Gastrocnemius medialis (tissue), 4 donors: ENCODE results near the gene GPATCH1. TPM values are rescaled to one million over a fixed set of nuclear protein-coding genes. Genes with fewer than 3 reads are reported as not detected.
"Not testable (repeated sequence)": the region's sequence is repeated elsewhere in the genome, so short reads cannot be mapped to it uniquely, and the experiment has no call there.

Experiments
- ATAC-seq, 2 donors: fragments of 150-250 bp; one replicate each; pipeline ENCODE4 v1.9.1; 2016
- DNase-seq, 2 donors: peaks; one replicate each; pipeline ENCODE4 v3.0.0-alpha.2; 2019
- H3K27ac ChIP-seq, 4 donors: fragments of 200-600 bp; sonication (generic); 1 replicate in 1 of 4; 2 replicates in 3 of 4; pipeline ENCODE4 v1.5.1; 2016 to 2018; ENCODE audit warnings: mild to moderate bottlenecking in 2 of 4, moderate library complexity in 1 of 4
- H3K27me3 ChIP-seq, 3 donors: fragments of 200-600 bp; sonication (generic) in 2 of 3; 1 replicate in 1 of 3; 2 replicates in 2 of 3; pipeline versions ENCODE4 v1.5.1 to v1.6.0; 2016 to 2019; ENCODE audit warnings: mild to moderate bottlenecking in 1 of 3, moderate library complexity in 1 of 3
- H3K36me3 ChIP-seq, 2 donors: fragments of 200-600 bp; sonication (generic) in 1 of 2; one replicate each; pipeline ENCODE4 v1.5.1; 2017 to 2018
- H3K4me1 ChIP-seq, 2 donors: fragments of 200-600 bp; sonication (generic) in 1 of 2; one replicate each; pipeline ENCODE4 v1.5.1; 2016 to 2017; ENCODE audit warnings: mild to moderate bottlenecking in 2 of 2
- H3K4me3 ChIP-seq, 4 donors: fragments of 200-600 bp; sonication (generic) in 3 of 4; 1 replicate in 1 of 4; 2 replicates in 3 of 4; pipeline ENCODE4 v1.5.1; 2016 to 2019; ENCODE audit warnings: mild to moderate bottlenecking in 2 of 4
- H3K9me3 ChIP-seq, 3 donors: fragments of 200-600 bp; sonication (generic) in 2 of 3; 1 replicate in 1 of 3; 2 replicates in 2 of 3; pipeline ENCODE4 v1.5.1; 2016 to 2019
- POLR2A ChIP-seq, 2 donors: fragments of 450-650 bp; IDR thresholded peaks; one replicate each; pipeline ENCODE4 v1.6.1; 2017; ENCODE audit warnings: antibody characterized with exemption in 2 of 2, mild to moderate bottlenecking in 2 of 2, moderate library complexity in 2 of 2
- in situ Hi-C, 4 donors: fragments of 200-750 bp; cut with MboI; loops; one replicate each; pipeline versions ENCODE4 v1.15.0 to v1.8.0; 2017; ENCODE audit warnings: low sequenced_read_pairs in 4 of 4
- intact Hi-C: fragments of 100-400 bp; cut with DNase I; formaldehyde crosslinking; loops from one replicate; pipeline ENCODE4 v1.15.1; 2023; ENCODE audit warnings: low total_unique reads
- total RNA-seq, 4 donors: library from RNA; depleted of rRNA; stranded (reverse); fragments of >200 nt; gene quantifications; one replicate each; pipeline versions ENCODE4 v1.1.0 to v1.2.3, GENCODE V29; 2016
- TF ChIP-seq, protein P1 (sequence below), 5 experiments: fragments of 450-650 bp in 3 of 5; fragments of 200-600 bp in 2 of 5; sonication (generic) in 2 of 5; IDR thresholded peaks in 4 of 5; conservative IDR thresholded peaks in 1 of 5; 1 replicate in 4 of 5; 2 replicates in 1 of 5; pipeline ENCODE4 v1.5.1; 2016 to 2019; ENCODE audit warnings: antibody characterized with exemption in 5 of 5, mild to moderate bottlenecking in 3 of 5, moderate library complexity in 3 of 5

The GPATCH1 gene
- total RNA-seq, 4 donors from 2014 or later = 2.2 to 5.3 (median 4.6) TPM

DNA sequence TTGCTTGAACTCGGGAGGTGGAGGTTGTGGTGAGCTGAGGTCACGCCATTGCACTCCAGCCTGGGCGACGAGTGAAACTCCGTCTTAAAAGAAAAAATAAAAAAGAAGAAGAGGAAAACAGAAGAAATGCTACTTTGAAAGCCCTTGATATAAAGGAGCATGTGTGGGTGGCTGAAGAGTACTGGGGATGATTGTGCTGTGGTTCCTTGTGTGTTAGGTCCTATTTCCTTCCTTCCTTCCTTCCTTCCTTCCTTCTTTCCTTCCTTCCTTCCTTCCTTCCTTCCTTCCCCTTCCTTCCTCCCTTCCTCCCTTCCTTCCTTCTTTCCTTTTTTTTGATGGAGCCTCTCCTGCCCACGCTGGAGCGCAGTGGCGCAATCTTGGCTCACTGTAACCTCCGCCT lies 65.2 kb downstream of the GPATCH1 start:
- Histone ChIP-seq H3K36me3 (no peaks in the 10 kb centered on the region), H3K4me3 (no peak overlapping the region), H3K27me3 (no peaks in the 10 kb centered on the region), H3K9me3 (no peaks in the 10 kb centered on the region), H3K4me1 (no peaks in the 10 kb centered on the region), H3K27ac (no peak overlapping the region)
- intact Hi-C loops (no loop called here), in situ Hi-C loops (loop anchor here in 2 of 4 donors (5.0 to 10.0 kb wide), 2 partner anchors 36 to 89 kb away; no protein-coding TSS in a partner anchor)
- no peak for ATAC-seq
- TF ChIP-seq POLR2A (IDR thresholded peaks at IDR 0.05) = no peak
- TF ChIP-seq, protein P1, sequence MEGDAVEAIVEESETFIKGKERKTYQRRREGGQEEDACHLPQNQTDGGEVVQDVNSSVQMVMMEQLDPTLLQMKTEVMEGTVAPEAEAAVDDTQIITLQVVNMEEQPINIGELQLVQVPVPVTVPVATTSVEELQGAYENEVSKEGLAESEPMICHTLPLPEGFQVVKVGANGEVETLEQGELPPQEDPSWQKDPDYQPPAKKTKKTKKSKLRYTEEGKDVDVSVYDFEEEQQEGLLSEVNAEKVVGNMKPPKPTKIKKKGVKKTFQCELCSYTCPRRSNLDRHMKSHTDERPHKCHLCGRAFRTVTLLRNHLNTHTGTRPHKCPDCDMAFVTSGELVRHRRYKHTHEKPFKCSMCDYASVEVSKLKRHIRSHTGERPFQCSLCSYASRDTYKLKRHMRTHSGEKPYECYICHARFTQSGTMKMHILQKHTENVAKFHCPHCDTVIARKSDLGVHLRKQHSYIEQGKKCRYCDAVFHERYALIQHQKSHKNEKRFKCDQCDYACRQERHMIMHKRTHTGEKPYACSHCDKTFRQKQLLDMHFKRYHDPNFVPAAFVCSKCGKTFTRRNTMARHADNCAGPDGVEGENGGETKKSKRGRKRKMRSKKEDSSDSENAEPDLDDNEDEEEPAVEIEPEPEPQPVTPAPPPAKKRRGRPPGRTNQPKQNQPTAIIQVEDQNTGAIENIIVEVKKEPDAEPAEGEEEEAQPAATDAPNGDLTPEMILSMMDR (IDR thresholded peaks at IDR 0.05 in 4 of 5, conservative IDR thresholded peaks at IDR 0.05 in 1 of 5) = no peak
- DNase-seq = no peak

DNA sequence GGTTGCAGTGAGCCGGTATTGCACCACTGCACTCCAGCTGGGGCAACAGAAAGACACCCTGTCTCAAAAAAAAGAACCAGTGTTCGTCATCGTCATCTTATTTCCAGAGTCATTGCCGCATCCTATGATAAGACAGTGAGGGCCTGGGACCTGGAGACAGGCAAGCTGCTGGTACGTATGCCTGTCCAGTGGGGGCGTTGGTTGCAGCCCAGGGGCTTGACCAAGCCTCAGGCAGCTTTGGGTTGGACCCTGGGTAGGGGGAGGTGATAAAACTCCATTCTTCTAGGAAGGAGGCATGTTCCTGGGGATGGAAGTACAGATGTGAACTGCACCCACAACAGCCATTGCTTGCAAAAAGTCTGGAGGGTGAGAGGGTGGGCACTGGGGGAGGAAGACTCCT lies 66.6 kb downstream of the GPATCH1 start:
- Histone ChIP-seq H3K36me3 (no peaks in the 10 kb centered on the region), H3K4me1 (no peaks in the 10 kb centered on the region), H3K27ac (no peak overlapping the region), H3K9me3 (no peaks in the 10 kb centered on the region), H3K27me3 (no peaks in the 10 kb centered on the region), H3K4me3 (no peak overlapping the region)
- no peak for DNase-seq
- TF ChIP-seq POLR2A (IDR thresholded peaks at IDR 0.05) = no peak
- TF ChIP-seq, protein P1 (IDR thresholded peaks at IDR 0.05 in 4 of 5, conservative IDR thresholded peaks at IDR 0.05 in 1 of 5) = no peak
- in situ Hi-C loops (loop anchor here in 2 of 4 donors (5.0 to 10.0 kb wide), 2 partner anchors 35 to 87 kb away; no protein-coding TSS in a partner anchor), intact Hi-C loops (no loop called here)
- no peak for ATAC-seq

DNA sequence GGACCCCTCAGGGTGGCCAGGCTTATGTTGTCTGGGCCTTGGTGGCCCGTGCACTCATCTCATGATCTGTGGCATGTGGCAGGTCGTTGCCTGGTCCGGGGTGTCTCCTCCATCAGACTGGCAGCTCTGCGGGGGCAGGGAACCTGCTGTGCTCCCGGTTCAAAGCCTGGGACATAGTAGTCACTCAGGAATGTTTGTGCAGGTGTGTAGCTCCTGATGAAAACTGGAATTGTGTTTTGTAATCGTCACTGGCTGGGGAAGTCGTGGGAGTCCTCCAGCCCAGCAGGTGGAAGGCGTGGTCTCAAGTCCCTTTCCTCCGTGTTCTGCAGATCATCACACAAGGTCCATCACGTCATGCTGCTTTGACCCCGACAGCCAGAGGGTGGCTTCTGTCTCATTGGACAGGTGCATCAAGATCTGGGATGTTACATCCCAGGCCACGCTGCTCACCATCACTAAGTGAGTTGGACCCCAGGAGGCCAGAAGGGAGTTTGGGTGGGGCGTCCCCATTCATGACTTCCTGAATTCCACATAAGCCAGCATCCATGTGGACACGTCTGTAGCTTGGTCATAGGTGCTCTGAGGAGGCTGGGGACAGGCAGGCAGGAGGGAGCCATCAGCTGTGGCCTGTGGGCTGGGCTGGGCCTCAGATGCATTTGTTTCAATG lies 70.0 kb downstream of the GPATCH1 start:
- Histone ChIP-seq H3K4me3 (no peak overlapping the region), H3K9me3 (no peaks in the 10 kb centered on the region), H3K27me3 (no peaks in the 10 kb centered on the region), H3K4me1 (no peaks in the 10 kb centered on the region), H3K27ac (no peak overlapping the region), H3K36me3 (no peaks in the 10 kb centered on the region)
- no peak for TF ChIP-seq POLR2A (IDR thresholded peaks at IDR 0.05)
- TF ChIP-seq, protein P1 (IDR thresholded peaks at IDR 0.05 in 4 of 5, conservative IDR thresholded peaks at IDR 0.05 in 1 of 5) = no peak
- DNase-seq (no peak), ATAC-seq (no peak)
- in situ Hi-C loops (no loop called here), intact Hi-C loops (no loop called here)

DNA sequence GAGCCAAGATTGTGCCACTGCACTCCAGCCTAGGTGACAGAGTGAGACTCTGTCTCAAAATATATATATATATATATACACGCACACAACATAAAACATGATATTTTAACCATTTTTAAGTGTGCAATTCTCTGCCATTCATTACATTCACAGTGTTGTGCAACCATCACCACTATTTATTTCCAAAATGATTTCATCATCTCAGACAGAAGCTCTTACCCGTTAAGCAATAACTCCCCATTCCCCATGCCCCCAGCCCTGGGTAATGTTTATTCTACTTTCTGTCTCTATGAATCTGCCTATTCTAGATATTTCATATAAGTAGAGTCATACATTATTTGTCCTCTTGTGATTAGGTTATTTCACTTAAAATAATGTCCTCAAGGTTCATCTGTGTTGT lies 71.2 kb downstream of the GPATCH1 start:
- ATAC-seq = no peak
- intact Hi-C loops = no loop called here

DNA sequence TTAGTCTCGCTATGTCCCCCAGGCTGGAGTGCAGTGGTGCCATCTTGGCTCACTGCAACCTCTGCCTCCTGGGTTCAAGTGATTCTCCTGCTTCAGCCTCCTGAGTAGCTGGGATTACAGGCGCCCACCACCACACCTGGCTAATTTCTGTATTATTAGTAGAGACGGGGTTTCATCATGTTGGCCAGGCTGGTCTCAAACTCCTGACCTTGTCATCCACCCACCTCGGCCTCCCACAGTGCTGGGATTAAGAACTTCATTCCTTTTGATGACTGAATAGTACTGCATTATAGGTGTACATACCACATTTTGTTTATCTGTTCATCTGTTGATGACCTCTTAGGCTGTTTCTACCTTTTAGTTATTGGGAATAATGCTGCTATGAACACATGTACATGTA lies 71.6 kb downstream of the GPATCH1 start:
- H3K27me3 ChIP-seq, H3K4me3 ChIP-seq, H3K27ac ChIP-seq, in situ Hi-C loops, ATAC-seq, intact Hi-C loops, H3K9me3 ChIP-seq, H3K36me3 ChIP-seq, H3K4me1 ChIP-seq, DNase-seq: not testable (repeated sequence)

More for the DNA sequence above, 71.2 kb downstream of the GPATCH1 start:
- Histone ChIP-seq H3K4me1 (no peaks in the 10 kb centered on the region), H3K9me3 (no peaks in the 10 kb centered on the region), H3K4me3 (no peak overlapping the region), H3K27ac (no peak overlapping the region), H3K27me3 (no peaks in the 10 kb centered on the region), H3K36me3 (no peaks in the 10 kb centered on the region)
- no peak for DNase-seq
- in situ Hi-C loops = no loop called here
- TF ChIP-seq, protein P1 (IDR thresholded peaks at IDR 0.05 in 4 of 5, conservative IDR thresholded peaks at IDR 0.05 in 1 of 5) = no peak
- TF ChIP-seq POLR2A (IDR thresholded peaks at IDR 0.05) = no peak

DNA sequence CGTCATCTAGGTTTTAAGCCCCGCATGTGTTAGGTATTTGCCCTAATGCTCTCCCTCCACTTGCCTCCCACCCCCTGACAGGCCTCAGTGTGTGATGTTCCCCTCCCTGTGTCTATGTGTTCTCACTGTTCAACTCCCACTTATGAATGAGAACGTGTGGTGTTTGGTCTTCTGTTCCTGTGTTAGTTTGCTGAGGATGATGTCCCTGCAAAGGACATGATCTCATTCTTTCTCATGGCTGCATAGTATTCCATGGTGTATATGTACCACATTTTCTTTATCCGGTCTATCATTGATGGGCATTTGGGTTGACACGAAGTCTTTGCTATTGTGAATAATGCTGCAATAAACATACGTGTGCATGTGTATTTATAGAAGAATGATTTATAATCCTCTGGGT lies 73.3 kb downstream of the GPATCH1 start:
- in situ Hi-C loops, H3K27me3 ChIP-seq, H3K36me3 ChIP-seq, ATAC-seq, H3K4me3 ChIP-seq, intact Hi-C loops, DNase-seq, H3K4me1 ChIP-seq, H3K27ac ChIP-seq, H3K9me3 ChIP-seq: not testable (repeated sequence)
